ENCODE results near the gene PPBP.
"Not testable (repeated sequence)": the region's sequence is repeated elsewhere in the genome, so short reads cannot be mapped to it uniquely, and the experiment has no call there.

PPBP gene

DNA sequence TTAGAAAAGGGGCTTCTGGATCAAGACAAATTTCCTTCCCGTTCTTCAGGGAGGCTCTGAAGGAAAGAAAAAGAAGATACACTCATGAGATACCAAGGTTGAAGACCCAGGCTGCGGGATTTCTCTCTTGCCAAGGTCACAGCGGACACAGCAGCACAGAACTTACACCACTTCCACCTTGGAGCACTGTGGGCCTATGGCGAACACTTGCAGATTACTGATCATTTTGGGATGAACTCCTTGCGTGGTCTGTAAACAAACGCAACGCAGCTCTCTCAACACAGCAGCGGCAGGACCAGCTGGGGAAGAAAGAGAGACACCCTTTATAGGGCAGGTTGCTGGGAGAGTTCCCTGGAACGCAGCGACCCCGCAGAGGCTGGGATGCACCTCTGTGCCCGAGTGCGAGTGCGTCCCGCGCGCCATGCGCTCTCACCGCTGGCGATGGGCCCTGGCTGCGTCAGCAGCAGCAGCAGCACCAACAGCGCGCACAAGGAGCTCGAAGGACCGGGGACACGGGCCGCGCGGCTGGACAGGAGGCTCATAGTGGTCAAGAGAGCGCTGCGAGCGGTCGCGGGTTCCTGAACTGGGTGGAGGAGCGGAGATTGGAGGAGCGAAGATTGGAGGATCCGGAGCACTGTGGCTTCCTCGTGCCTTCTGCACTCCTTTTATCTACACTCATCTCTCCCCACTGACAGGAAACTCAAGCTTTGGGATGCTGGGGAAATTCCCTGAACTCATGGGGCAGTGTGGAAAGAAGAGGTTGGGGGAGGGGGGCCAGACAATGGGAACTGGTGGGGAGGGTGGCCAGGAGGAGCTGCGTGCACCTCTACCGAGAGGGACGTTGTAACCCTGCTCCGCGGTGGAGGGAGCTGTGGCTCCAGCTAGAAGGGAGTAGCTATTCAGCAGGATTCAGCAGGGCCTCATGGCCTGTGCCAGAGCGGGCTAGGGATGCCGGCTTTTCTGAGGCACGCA, 10.3 kb upstream of the PPBP start, which contains the start of gene CXCL5:
Gene CXCL5 (minus strand): TSS at position 638 of the 972 bp plus-strand sequence. CDS start 96 bp downstream, at position 542.
- DNase-seq (ENCODE audit: low read depth in 1 of 2, low spot score in 1 of 2) = no peak

GRCh38 chr4:73992050-73992449, 4.1 kb upstream of the PPBP start:
- no peak for DNase-seq (ENCODE audit: low read depth in 1 of 2, low spot score in 1 of 2)

GRCh38 chr4:73991742-73992000, 3.7 kb upstream of the PPBP start:
- no peak for DNase-seq (ENCODE audit: low read depth in 1 of 2, low spot score in 1 of 2)

DNA sequence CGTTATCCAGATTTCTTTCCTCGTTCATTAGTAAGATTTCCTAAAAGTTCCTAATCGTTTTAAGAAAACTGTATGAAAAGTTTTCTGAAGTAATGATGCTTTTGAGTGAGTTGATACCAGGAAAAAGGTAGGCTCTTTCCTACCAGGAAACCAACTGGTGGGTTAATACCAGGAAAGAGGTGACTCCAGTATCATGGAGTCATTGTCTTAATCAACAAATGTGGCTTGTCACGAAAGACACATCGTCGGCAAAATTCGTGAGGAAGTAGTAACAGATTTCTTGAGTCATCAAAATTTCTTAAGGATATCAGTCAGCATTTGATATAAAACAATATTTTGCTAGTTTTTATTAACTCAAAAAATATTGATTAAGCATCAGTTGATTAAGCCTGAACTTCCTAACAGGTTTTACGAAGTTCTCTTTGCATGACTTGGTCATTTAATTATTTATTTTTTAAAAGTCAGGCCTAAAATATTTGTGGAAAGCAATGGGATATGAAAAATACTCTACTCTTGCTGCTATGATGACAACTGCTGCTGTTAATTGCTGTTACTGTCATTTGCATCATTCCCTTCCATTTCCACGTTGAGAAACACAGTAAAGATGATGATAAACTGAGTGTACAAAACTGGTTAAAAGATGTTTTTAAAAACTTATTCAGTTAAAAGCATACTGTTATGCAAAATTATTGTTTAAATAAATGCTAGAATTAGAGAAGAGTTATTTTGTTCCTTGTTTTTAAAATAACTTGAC, 3.2 kb upstream of the PPBP start:
- DNase-seq (ENCODE audit: low read depth in 1 of 2, low spot score in 1 of 2) = no peak

DNA sequence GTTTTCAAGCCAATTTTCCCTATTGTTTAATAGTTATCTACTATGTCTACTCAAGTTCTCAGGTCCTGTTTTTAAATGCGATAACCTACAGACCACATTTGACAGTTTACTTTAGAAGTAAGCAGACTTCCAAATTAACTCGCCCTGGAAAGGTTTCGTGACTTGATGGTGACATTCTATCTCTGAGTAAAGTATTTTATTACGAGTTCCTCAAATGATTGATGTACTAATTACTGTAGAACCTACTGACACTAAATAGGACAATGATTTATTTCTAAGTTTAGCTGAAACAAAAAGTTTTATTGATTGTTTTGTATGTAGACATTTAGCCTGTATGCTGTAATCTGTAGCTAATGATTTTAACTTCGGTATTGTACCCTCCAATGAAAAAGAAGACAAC, 1.9 kb upstream of the PPBP start:
- no peak for DNase-seq (ENCODE audit: low read depth in 1 of 2, low spot score in 1 of 2)

DNA sequence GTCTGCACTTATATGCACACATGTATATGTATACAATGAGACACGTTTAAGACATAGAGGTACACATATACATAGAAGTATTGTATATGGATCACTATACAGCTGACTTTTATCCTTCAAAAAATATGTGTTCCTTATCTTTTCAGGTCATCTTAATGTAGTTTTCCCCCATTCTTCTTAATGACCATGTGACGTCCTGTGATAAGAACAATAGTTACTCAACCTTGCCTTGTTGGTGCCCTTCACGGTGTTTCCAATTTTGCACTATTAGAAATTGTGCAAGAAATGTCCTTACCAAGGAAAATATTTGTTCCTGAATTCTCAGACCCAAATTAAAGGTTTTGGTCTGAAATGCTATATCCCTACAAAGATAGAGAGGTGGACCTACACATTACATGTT, 1.0 kb upstream of the PPBP start:
- no peak for DNase-seq (ENCODE audit: low read depth in 1 of 2, low spot score in 1 of 2)

- no peak for DNase-seq (ENCODE audit: low read depth in 1 of 2, low spot score in 1 of 2)
Observed at GRCh38 chr4:73985528-73985852, 2.5 kb downstream of the PPBP start.

DNA sequence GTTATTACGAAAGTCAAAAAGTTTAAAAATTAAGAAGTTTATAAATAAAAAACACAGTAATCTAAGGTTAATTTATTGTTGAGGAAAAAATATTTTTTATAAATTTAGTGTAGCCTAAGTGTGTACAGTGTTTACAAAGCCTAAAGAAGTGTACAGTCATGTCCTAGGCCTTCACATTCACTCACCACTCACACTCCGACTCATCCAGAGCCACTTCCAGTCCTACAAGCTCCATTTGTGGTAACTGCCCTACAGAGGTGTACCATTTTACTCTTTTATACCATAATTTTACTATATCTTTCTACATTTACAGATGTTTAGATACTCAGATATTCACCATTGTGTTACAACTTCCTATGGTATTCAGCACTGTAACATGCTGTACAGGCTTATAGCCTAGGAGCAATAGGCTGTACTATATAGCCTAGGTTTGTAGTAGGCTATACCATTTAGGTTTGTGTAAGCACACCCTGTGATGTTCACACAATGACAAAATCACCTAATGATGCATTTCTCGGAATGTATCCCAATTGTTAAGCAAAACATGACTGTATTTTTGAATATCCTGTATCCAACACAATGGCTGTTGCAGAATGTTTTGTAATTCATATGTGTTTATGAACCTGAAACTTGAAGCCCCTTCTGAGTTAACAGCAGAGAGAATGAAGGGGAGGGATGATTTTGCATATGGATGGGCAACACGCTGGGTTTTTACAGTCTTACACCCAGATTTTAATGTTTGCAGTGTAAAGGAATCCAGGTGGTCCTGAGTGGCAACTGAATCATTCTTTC, 3.1 kb downstream of the PPBP start:
- no peak for DNase-seq (ENCODE audit: low read depth in 1 of 2, low spot score in 1 of 2)

DNA sequence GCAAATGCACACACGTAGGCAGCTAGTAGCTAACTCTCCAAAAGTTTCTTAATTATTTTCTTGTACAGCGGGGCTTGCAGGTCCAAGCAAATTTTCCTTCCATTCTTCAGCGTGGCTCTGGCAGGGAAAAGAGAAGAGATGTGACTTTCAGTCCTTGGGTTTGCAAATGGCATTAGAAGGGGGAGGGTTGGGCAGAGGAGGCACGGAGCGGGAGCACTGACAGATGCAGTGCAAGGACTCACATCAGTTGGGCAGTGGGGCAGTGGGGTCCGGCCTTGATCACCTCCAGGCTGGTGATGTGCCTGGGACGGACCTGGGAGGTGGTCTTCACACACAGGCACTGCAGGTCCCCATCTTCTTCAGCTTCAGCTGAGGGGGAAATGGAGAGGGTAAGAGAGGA, 6.8 kb downstream of the PPBP start:
- not testable (repeated sequence) for DNase-seq (ENCODE audit: low read depth in 1 of 2, low spot score in 1 of 2)

DNA sequence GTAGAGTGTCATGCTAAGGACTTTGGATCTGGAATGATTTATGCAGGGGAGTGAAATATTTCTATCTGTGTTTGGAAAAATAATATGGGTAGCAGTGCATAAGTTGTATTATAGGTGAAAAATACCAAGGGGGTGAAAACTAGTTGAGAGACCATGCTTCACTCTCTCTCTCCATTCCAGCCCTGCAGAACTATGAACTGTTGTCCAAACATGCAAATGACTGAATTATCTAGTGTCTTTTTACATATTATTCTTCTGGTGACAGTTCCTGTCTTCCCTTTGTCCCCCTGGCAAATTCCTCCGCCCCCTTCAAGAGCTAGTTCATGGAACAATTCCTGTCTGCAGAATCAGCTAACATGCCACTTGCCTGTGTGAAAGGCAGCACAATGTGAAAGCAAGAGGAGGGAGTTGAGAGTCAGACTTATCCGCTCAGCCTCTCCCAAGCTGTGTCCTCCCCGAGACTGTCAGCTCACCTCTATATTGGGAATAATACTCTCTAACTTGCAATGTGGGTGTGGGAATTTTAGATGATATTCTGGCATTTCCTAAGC, 8.5 kb downstream of the PPBP start:
- DNase-seq (ENCODE audit: low read depth in 1 of 2, low spot score in 1 of 2) = no peak

DNA sequence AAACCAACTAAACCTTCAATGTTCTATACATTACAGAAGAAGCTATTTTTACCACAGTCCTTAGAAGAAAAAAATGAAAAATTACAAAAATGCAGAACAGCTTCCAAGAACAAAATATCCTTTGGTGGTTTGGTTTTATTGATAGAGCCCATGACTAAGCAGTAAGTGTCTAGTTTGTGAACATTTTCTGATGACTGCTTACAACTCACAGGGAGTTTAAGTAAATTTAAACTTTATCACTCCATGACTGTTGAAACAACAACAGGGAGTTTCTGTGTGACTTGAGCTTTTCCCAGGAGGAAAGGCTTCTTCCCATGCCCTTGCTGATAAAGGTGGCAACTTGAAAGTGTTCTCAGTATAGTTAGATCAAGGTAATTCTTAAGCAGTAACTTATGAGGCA, 9.1 kb downstream of the PPBP start:
- no peak for DNase-seq (ENCODE audit: low read depth in 1 of 2, low spot score in 1 of 2)

DNA sequence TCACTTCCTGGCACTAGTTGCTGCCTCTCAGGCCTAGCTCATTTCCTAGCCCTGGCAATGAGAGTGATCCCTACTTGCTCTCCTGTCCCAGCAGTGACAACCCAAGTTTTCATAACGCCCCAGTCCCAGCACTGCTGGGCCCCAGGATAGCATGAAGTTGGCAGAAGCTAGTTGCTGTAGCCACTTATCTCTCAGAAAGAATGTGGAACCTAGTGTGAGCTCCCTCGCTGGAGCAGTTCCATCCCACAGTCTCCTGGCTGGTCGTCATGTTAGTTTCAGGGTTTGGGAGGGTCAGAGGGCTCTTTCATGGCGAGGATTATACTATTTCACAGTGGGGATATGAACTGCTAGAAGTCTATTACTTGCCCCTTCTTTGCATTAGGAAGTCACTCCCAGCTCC, 11.3 kb downstream of the PPBP start:
- no peak for DNase-seq (ENCODE audit: low read depth in 1 of 2, low spot score in 1 of 2)

- no peak for DNase-seq (ENCODE audit: low read depth in 1 of 2, low spot score in 1 of 2)
Observed at GRCh38 chr4:73976217-73976616, 11.8 kb downstream of the PPBP start.

DNA sequence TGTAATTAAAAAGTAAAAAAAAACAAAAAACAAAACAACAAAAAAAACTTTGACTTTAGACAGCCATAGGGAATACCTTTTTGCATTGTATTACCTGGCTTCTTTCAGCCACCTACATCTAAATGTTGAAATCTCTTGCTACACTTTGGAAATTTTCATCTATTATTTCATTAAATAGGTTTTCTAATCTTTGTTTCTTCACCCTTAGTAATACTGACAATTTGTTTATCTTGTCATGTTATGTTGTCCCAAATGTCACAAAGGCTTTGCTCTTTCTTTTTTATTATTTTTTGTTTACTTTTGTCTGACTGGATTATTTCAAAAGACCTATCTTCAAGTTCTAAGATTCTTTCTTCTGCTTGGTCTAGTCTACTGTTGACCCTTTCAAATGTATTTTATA, 13.6 kb downstream of the PPBP start:
- DNase-seq (ENCODE audit: low read depth in 1 of 2, low spot score in 1 of 2) = no peak

GRCh38 chr4:73970945-73971344, 17.0 kb downstream of the PPBP start:
- DNase-seq (ENCODE audit: low read depth in 1 of 2, low spot score in 1 of 2) = no peak

GRCh38 chr4:73970011-73970410, 18.0 kb downstream of the PPBP start:
- DNase-seq (ENCODE audit: low read depth in 1 of 2, low spot score in 1 of 2) = no peak

DNA sequence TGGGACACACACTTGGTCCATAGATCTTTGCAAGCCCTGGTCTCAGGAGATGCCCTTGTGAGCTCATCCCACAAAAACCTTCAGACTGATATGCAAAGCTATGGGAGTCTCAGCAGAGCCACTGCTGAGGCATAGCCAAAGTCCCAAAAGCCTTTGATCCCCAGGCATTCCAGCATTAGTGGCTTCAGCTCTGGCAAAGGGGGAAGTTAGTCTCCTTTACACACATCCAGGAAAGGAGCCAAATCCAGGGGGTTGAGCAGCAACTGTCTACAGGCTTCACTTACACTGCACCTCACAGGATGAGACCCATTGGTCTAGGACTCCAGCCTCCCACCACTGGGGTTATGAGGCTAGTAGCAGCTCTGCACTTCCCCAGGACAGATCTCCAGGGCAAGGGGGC, 20.1 kb downstream of the PPBP start:
- DNase-seq (ENCODE audit: low read depth in 1 of 2, low spot score in 1 of 2) = no peak

DNA sequence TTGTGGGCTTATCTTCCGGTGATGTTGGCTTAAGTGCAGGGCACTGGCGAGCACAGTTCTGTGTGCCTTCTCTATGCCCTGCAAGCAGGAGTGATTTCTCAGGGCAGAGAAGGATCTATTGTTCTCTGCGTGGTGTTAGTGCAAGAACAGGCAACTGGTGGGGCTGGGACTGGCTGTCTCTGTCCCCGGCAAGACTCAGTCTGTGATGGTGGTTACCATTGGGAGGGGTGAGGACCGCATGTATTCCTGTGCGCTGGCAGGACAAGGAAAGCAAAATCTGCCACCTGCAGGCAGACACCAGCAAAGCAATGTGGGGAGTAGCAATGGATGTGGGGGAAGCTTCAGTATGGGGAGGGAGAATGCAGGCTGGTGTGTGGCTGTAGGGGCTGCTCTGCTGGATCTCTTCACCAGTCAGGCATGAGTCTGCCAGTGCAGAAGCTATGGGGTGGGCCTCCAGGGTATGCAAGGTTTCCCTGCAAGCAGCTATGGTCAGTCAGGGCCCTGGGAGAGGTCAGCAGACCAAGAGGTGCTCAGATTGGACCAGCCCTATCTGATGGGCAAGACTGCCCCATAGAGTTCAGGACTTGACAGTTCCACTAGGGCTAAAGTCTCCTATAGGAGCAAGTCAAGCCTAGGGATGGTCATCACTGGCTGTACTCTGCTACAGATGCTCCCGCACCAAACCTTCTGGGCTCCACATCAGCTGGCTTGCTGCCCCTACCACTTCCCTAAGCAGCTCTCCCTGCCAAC, 23.0 kb downstream of the PPBP start:
- no peak for DNase-seq (ENCODE audit: low read depth in 1 of 2, low spot score in 1 of 2)

- no peak for DNase-seq (ENCODE audit: low read depth in 1 of 2, low spot score in 1 of 2)
Observed at GRCh38 chr4:73962724-73963123, 25.3 kb downstream of the PPBP start.

DNA sequence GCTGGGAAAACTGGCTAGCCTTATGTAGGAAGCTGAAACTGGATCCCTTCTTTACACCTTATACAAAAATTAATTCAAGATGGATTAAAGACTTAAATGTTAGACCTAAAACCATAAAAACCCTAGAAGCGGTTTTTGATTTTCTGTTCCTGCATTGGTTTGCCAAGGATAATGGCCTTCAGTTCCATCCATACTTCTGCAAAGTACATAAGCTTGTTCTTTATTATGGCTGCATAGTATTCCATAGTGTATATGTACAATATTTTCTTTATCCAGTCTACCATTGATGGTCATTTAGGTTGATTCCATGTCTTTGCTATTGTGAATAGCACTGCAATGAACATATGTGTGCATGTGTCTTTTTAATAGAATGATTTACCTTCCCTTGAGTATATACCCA, 28.9 kb downstream of the PPBP start:
- DNase-seq (ENCODE audit: low read depth in 1 of 2, low spot score in 1 of 2) = not testable (repeated sequence)

DNA sequence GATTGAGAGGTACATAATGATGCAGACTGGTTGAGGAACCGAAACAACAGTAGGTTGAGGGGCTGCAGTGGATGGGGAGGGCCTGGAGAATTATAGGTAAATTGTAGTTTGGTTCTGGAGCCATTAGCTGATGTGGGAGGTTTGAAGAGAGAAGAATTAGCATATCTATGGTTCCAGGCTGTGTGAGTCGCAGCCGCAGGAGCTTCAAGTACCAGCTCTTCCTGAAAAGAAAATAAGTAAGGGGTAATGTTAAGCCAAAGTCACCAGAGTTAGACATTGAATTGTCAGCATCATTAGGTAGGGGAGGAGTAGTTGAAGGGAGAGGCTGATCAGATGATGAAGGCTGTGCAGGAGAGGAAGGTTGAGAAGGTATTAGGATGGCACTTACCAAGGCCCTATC, 35.6 kb downstream of the PPBP start:
- no peak for DNase-seq (ENCODE audit: low read depth in 1 of 2, low spot score in 1 of 2)

Data from stimulated activated CD4-positive, alpha-beta T cell treated with anti-CD3 and anti-CD28 coated beads, Interleukin-15, amount 100 ng/mL, for 1 hour (primary cell).